Tibial nerve (tissue), 4 donors: ENCODE measurements around the gene PHF19.

ENCODE experiments used
- CTCF ChIP-seq, 5 experiments: fragments of 200-600 bp in 3 of 5; fragments of 450-650 bp in 2 of 5; sonication (generic) in 3 of 5; IDR thresholded peaks; one replicate each; pipeline ENCODE4 v1.5.1; 2016 to 2019; ENCODE audit warnings: antibody characterized with exemption in 5 of 5, mild to moderate bottlenecking in 3 of 5, moderate library complexity in 2 of 5
- EP300 ChIP-seq, 2 donors: sonication (generic); formaldehyde crosslinking; IDR thresholded peaks; one replicate each; pipeline ENCODE4 v1.6.1; 2017; ENCODE audit warnings: antibody characterized with exemption in 2 of 2, mild to moderate bottlenecking in 1 of 2
- POLR2A ChIP-seq, 2 donors: fragments of 450-650 bp; IDR thresholded peaks; one replicate each; pipeline ENCODE4 v1.6.1; 2017; ENCODE audit warnings: antibody characterized with exemption in 2 of 2, mild to moderate bottlenecking in 2 of 2, moderate library complexity in 2 of 2

- no peak for TF ChIP-seq POLR2A (IDR thresholded peaks at IDR 0.05)
- no peak for TF ChIP-seq CTCF (IDR thresholded peaks at IDR 0.05)
- no peak for TF ChIP-seq EP300 (IDR thresholded peaks at IDR 0.05)
Measured at GRCh38 chr9:120857481-120857880, 19.5 kb downstream of the PHF19 start.
